ENCODE data around the gene ZNF862.
A peak's percentile ranks its signal among the peaks of the same experiment; 100 is the strongest.

Gene ZNF862

DNA sequence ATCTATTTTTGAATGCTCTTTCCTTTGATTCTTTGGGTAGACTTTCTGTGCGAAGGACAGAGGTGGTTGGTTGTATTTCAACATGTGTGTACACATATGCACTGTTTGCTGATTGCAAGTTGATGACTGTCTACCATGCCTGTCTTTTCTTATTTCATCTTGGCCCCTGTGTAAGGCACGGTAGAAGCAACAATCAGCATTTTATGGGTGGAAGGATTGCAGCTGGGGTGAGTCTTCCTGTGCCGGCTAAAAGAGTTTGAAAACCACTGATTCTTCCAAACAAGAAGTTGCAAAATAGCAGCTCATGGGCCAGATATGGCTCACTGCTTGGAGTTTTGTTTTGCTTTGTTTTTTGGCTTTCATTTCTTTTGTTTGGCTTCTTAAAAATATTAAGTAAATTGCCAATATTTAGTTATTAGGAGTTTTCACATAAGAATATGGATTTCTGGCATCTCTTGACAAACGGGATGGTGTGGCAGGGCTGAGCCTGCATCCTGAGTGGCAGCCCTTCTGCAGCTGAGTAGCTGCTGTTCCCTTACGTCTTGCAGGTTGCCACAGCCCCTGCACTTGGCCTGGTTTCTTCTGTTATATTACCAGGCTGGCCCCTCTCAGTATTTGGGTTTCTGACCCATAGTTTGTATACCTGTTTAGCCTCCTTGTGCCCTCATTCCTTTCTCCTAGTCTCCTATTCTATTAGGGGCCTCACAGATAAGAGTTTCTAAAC lies 7.2 kb downstream of the ZNF862 start:
- no peak for DNase-seq (ENCODE audit: low spot score)

DNA sequence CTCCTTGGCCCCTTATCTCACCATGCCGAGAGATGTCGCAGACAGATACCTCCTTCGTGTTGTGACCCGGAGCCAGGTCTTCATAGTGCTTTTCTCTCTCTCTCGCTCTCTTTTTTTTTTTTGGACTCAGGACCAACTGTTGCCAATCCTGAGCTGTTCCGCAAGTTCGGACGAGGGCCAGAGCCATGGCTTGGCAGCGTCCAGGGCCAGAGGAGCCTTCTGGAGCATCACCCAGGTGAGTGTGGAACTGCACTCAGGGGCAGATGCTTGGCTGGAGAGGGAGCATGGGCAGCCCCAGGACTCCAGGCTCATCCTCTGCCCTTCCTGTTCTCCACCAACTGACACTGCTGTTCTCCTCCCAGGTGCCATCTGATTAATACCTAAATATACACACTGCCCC lies 7.8 kb downstream of the ZNF862 start:
- DNase-seq (ENCODE audit: low spot score), result no peak

DNA sequence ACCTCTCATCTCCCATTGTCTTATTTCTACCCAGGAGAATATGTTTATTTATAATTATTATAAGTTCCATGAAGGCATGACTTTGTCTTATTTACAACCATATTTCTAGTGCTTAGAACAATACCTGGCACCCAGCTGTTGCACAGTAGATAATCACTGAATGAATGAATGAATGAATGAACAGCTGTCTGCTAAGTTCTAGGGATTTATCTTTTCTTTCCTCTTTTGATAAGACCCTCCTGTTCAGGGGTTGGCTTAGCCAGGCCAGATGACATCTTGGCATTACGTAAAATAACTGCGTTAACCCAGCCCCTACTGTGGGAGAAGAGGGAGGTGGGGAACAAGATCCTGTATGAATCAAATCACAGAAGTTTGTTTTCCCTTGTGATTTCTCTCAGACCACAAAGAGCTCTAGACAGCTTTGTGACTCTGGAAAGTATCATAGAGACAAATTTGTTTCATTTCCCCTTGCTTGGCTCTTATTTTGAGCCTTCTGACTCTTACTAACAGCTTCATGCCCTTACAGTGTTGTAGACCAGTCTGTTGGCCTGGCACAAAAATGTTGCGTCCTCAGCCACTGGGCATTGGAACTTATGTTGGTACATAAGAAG lies 8.4 kb downstream of the ZNF862 start:
- no peak for DNase-seq (ENCODE audit: low spot score)

DNA sequence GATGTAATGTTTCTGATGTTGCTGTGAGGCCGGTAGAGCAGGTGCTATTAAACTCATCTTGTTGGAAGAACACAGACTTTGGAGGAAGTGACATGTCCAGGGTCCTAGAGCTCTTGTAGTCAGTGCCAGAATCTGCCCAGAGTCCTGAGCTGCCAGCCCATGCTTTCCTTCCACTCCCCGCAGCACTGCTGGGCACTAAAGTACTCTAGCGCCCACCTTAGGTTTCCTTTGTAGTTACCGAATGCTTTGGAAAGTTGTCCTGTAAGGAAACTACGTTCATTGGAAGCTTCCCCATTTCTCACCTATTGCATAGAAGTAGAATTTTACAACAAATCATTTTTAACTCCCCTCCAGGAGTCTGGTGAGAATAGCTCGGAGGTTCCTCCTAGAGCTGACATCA lies 11.0 kb downstream of the ZNF862 start:
- no peak for DNase-seq (ENCODE audit: low spot score)

DNA sequence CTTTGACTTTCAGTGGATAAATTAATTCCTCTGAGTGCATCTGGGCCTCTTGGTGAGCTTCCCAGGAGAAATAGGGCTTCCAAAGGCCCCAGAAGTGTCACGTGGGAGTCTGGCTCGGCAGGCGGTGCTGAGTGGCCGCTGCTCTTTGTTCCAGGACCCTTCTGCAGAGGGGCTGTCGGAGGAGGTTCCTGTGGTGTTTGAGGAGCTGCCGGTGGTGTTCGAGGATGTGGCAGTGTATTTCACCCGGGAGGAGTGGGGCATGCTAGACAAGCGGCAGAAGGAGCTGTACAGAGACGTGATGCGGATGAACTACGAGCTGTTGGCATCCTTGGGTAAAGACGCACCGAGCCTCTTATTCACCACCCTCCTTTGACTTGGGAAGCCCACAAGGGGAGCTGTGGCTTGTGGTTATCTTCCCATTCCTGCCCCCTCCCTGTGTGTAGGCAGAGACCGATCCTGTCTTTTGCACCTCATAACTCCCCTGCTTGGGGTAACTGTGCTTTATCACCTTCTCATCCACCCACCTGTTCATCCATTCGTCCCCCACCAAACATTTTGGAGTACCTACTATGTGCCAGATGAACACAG lies 11.9 kb downstream of the ZNF862 start:
- no peak for DNase-seq (ENCODE audit: low spot score)

DNA sequence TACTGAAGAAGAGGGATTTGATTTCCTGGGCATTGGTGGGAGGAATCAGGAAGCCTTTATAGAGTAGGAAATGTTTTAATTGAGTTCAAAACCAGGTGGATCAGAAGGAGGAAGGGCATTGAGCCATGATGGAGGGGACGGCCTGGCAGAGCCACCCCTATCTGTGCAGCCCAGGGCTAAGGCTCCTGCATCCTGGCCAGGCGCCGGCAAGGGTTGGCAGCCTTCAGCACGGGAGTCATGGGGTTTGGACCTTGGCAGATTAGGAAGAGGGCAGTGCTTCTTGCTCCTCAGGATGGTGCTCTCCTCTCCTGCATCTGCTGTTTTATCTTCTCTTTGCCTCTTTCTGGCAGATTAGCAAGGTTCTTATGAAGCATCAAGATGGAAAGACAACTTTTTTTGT lies 12.5 kb downstream of the ZNF862 start:
- DNase-seq (ENCODE audit: low spot score), result no peak

DNA sequence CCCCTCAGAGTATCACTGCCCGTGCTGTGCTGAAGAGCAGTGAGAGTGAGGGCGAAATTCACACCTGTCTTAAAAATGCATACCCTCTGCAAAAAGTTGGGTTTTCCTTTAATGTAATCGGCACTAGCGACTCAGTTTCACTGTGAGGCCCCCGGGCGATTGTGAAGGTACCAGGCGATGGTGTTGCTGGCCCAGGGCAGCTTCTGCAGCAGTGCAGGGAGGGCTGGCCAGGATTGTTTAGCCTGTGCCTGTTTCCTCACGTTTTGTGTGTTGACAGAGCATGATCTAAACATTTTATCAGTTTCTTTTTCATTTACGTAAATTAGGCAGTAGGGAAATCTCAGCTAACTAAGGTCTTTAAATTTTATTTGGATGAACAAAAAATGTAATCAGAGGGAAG lies 13.3 kb downstream of the ZNF862 start:
- DNase-seq (ENCODE audit: low spot score), result no peak

DNA sequence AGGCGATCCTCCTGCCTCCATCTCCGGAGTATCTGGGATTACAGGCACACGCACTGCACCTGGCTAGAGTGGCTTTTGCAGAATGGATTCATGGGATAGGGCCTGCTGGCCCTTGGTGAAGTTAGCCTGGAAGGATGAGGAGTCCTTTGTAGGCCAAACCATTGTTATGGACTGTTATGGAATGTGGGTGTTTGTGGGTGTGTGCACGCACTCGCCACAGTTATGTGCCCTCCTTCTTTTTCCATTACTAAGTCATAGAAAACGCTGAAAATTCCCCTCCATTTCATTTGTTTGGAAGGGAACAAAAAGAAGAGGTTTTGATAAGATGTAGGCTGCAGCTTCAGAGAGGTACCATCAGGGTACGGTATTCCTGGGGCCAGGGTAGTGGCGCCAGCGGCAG lies 15.0 kb downstream of the ZNF862 start:
- no peak for DNase-seq (ENCODE audit: low spot score)

DNA sequence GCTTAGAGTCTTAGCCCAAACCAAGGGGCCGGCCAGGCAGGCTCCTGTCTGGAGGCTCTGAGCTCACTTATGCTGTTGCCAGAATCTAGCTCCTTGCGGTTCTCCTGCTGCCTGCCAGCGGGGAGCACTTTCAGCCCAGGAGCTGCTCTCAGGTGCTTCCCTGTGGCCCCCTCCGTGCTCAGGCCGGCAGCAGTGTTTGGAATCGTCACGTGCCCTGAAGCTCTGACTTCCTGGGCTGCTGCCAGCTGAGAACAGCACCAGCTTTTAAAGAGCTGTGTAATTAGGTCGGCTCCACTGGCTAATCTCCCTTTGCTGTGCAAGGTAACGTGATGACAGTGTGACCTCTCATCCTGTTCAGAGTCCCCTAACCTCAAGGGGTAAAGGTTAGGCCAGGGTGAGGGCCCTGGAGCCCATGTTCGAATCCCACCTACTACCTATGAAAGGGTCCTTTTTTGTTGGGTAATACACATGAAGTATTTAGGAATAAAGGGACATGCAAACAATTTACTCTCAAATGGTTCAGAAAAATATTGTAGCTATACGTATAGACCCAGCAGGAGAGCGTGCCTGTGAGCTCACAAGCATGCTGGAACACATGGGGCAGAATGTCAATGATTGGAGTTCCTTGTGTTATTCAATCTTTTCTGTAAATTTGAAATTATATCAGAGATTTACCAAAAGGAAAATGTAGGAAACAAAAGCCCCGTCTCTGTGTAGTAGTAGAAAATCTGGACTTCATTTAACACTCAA lies 16.6 kb downstream of the ZNF862 start:
- peak; percentile 40 for DNase-seq (ENCODE audit: low spot score)

DNA sequence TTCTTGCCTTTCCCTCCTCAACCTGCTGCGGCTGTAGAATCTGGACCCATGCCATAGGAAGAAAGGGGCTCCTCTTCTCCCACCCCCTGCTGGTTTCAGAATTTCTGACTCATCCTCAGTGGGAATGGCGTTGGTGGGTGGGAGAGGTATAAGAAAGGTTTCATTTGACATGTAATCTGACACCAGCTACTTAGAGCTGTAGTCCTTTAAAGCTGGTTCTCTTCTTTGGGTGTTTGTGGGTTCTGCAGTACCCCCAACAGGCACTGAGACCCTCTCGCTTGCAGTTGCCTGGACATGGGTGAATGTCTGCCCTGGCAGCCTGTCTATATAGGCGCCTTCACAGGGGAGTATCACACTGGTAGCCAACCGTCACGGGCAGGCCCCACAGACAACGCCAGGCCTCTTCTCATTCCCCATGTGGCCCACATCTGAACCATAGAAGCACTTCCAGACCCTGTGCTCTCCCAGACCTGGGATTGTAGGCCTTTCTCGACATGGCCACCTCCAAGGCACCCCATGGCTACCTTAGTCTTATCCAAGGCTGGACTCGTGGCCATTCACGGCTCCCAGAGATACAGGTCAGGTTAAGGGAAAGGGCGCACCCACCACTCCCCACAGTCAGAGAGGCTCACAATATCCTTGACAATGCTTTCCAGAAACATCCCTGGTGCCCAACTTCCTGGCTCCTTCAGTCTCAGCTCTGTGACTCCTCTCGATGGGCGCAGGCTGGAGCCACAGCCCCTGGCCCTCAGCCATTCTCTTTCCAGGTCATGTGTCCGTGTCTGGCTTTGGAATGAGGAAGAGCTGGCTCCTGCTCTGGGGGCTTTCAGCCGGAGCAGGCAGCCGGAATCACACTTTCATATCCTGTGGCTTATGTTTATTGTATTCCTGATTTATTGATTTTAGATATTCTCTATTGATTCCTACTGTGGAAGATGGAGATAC lies 17.5 kb downstream of the ZNF862 start:
- DNase-seq (ENCODE audit: low spot score), result no peak

DNA sequence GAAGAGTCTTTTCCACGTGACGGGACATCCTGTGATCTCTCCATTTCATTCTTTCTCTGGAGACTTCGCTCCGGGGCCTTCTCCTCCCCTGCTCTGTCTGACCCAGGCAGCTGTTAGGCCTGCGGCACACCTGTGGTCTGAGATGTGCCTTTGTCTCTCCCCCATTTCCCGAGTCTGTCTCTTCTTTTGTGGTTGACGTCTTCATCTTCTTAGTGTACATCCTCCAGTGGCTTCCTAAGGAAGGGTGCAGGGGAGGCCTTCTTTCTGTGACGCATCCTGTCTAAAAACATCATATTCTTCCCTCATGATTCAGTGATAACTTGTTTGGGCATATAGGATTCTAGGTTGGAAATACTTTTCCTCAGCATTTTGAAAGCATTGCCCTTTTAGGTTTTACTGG lies 18.4 kb downstream of the ZNF862 start:
- DNase-seq (ENCODE audit: low spot score), result peak; percentile 17

DNA sequence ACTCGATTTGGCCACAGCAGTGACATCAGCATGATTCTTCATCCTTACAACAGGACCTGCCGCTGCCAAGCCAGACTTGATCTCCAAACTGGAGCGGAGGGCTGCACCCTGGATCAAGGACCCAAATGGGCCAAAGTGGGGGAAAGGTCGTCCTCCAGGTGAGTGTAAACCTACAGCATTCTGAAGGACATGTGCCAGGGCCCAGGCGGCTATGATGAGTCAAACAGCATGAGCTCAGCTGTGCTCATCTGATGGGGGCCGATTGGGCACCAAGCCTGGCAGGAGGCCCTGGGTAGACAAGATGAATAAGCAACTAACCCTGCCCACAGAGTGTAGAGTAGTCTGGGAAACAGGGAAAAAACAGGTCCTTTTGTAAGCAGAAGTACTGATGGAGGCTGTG lies 21.2 kb downstream of the ZNF862 start:
- no peak for DNase-seq (ENCODE audit: low spot score)

DNA sequence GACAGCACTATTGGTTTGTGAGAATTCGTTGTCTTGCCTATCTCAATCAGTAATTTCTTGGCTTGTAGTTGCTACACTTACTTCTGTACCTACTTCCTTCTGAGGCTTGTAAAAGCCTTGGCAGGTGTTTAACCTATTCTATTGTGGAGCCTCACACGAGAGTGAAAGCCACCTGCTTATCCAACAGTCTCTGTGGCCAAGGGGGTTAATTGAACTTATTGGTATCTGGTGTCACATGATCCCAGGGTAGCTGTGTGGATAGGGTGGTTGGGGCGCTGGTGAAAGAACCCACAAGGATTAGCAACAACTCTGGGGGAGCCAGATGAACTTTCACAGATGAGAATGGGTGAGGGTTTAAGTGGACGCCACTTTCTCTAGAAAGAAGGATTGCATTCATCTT lies 21.7 kb downstream of the ZNF862 start:
- no peak for DNase-seq (ENCODE audit: low spot score)

DNA sequence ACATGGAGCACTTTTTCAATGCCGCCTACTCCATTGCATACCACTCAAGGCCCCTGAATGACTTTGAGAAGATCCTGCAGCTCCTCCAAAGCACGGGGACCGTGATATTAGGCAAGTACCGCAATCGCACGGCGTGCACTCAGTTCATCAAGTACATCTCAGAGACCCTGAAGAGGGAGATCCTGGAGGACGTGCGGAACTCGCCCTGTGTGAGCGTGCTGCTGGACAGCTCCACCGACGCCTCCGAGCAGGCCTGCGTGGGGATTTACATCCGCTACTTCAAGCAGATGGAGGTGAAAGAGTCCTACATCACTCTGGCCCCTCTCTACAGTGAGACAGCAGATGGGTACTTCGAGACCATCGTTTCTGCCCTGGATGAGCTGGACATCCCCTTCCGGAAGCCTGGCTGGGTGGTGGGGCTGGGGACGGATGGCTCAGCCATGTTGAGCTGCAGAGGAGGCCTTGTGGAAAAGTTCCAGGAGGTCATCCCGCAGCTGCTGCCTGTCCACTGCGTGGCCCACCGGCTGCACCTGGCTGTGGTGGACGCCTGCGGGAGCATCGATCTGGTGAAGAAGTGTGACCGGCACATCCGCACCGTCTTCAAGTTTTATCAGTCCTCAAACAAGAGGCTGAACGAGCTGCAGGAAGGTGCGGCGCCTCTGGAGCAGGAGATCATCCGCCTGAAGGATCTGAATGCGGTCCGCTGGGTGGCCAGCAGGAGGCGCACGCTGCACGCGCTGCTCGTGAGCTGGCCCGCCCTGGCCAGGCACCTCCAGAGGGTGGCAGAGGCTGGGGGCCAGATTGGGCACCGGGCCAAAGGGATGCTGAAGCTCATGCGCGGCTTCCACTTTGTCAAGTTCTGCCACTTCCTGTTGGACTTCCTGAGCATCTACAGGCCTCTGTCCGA lies 22.9 kb downstream of the ZNF862 start:
- no peak for DNase-seq (ENCODE audit: low spot score)

DNA sequence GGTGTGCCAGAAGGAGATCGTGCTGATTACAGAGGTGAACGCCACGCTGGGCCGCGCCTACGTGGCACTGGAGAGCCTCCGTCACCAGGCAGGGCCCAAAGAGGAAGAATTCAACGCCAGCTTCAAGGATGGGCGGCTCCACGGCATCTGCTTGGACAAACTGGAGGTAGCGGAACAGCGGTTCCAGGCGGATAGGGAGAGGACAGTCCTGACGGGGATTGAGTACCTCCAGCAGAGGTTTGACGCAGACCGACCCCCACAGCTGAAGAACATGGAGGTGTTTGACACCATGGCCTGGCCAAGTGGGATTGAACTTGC lies 23.5 kb downstream of the ZNF862 start:
- no peak for DNase-seq (ENCODE audit: low spot score)

DNA sequence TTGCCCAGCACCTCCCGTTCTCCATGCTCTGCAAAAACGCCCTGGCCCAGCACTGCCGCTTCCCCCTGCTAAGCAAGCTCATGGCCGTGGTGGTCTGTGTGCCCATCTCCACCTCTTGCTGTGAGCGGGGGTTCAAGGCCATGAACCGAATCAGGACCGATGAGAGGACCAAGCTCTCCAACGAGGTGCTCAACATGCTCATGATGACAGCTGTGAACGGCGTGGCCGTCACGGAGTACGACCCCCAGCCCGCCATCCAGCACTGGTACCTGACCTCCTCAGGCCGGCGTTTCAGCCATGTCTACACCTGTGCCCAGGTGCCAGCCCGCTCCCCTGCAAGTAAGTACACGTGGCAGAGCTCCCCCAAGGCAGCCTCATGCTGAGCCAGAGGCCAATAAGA lies 24.0 kb downstream of the ZNF862 start:
- no peak for DNase-seq (ENCODE audit: low spot score)

DNA sequence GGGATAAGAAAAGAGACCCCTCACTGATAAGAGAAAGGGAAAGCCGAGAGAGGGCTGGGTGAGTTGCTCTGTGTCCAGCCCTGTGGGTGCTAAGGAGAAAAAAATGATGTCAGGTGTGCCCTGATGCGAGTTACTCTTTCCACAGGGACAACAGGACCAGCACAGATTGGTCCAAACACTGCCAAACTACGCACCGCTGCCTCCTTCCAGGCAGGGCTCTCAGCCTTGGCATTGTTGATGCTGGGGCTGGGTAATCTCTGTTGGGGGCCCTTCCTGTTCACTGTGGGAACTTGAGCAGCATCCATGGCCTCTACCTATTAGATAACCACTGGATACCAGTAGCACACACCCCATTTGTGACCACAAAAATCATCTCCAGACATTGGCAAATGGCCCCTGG lies 25.3 kb downstream of the ZNF862 start:
- no peak for DNase-seq (ENCODE audit: low spot score)

DNA sequence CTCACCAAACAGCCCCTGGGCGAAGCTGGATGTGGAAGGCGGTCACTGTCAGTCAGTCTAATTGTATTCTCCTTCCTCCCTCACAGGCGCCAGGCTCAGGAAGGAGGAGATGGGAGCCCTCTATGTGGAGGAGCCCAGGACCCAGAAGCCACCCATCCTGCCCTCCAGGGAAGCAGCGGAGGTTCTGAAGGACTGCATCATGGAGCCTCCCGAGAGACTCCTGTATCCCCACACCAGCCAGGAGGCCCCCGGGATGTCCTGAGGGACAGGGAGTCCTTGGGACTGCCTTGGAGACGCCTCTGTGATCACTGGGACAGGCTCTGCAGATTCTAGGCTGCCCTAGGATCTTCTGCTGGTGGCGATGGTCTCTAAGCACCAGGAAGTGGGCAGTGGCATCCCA lies 25.8 kb downstream of the ZNF862 start:
- DNase-seq (ENCODE audit: low spot score), result no peak

DNA sequence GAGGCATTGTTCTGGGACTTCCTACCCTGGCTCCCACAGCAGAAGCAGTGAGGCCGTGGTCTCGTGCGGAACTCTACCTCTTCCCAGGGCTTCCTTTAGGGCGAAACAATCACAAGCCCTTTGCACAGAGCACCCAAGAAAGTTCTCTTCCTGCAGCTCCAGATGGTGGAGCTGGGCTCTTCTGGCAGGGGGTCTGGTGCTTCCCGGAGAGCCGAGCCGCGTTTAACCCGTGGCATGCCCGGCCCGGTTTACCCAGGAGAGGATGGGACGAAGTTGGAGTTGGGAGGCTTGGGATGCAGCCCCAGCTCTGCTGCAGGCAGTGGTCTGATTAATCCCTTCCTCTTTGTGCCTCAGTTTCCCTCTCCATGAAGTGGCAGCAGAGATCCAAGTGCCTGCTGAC lies 26.6 kb downstream of the ZNF862 start:
- DNase-seq (ENCODE audit: low spot score), result no peak

DNA sequence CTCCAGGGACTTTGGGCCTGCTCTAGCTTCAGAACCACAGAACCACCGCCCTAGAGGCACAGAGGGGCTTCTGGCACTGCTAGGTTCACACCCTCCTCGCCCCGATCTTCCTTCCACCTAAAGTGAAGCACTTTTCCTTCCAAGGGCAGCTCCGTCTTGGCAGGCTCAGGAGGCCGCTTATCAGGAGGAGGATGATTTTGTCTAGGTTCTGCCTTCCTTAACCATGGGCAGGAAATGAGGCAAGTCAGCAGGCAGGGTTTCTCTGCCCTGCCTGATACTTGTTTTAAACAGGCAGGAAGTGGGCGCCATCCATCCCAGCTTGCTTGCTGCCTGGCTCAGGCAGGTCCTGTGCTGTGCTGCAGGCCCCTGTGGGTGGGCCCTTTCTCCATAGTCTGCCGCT lies 27.3 kb downstream of the ZNF862 start:
- peak; percentile 67 for DNase-seq (ENCODE audit: low spot score)

DNA sequence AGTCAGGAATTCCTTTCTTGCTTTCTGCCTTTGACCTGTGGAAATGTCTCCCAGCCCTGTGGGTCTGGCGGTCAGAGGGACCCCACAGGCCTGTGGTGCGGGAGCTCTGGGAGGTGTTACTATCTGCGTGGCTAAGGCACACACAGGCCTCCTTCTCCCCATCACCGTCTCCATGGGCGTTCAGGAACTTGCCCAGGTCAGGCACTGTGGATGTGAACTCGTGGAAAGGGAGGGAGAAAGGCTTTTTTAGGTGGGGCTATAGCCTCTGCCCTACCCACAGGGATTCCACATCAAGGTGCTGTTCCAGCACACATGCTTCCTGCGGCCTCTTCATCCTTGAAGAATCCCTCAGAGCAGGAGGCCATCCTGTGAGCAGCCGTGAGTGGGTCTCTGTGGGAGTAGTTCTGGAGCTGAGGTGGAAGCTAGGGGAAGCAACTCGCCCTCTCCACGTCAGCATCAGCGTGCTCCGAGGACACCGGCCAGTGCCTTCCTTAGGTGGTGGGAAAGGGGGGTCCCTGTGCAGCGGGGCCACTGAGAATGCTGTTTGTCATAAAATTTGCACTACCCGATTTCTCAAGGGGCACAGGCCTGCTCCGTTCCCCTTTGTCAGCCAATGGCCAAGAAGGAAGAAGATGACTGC lies 28.1 kb downstream of the ZNF862 start:
- no peak for DNase-seq (ENCODE audit: low spot score)

Measured in CD4-positive, alpha-beta T cell treated with Interleukin-2 at 100 ng/mL for 4 hours (primary cell).